GM18867 (cell line): Measurements from ENCODE around the gene SPDEF.

ENCODE experiments used
- ATAC-seq: cut with Tn5 transposase; IDR thresholded peaks from one replicate; pipeline ENCODE4 v1.9.1; 2021; ENCODE audit warnings: mild to moderate bottlenecking, moderate library complexity; ENCODE audit not compliant: unreplicated experiment

SPDEF gene

DNA sequence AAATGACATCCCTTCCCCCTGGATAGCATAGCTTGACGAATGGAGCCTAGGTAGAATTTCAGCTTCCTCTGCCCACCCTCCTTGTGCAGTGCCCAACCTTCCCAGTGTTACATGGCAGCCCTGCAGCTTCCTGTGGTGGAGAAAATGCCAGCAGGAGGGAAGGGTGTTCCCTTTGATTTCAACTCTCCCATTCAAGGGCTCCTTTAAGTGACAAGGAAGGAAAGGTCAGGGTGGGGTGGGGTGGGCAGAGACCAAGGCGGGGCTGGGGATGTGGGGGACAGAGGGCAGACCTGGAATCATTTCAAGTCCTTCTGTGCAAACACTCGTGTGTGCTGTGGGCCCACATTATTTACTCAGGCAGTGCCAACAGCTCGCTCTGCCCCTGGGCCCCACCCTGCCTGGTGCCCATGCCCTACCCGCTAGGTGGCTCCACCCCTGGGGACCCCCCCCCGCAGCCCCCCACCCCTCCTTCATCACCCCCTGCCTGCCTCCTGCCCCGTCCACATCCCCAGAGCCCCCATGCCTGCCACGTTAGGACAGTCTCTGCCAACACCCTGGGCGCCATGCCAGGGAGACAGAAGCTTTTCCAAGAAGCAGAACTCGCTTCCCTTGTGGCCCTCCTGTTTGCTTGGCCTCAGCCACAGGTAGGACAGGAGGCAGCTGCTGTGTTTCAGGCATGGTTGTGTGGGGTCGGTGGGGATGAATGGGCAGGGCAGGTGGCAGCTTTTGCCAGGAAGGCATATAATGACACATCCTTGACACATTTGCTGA, 9.4 kb downstream of the SPDEF start:
- ATAC-seq = no peak

DNA sequence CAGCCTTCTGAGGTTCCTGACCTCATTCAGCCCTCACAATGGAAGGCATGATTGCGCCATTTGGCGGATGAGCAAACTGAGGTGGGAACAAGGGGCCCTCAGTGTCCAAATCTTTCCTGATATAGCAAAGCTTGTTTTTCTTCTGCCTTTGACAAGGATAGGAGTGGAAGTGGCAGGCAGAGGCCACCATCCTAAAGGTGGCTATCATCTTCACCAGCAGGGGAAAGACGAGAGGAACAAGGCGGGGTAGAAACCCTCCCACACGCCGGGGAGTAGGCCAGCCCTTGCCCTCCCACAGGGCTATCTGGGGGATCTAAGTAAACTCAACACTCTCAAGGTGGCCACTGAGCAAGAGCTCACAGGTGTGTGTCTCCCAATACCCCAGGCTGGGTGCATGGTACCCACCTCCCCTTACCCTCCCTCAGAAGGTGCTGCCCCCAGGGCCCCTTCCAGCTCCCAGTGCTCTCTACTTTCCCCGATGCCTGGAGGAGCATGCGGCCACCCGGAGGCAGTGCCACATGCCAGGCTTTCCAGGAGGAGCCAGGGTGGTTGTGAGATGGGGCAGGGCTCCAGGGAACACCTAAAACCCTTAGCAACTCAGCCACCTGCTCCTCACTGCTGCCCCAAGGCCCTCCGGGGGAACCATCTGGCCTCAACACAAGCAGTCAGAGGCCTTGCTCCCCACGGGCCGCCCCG, 11.2 kb downstream of the SPDEF start:
- no peak for ATAC-seq

- no peak for ATAC-seq
These were observed 12.0 kb downstream of the SPDEF start for GRCh38 chr6:34544052-34544604.

DNA sequence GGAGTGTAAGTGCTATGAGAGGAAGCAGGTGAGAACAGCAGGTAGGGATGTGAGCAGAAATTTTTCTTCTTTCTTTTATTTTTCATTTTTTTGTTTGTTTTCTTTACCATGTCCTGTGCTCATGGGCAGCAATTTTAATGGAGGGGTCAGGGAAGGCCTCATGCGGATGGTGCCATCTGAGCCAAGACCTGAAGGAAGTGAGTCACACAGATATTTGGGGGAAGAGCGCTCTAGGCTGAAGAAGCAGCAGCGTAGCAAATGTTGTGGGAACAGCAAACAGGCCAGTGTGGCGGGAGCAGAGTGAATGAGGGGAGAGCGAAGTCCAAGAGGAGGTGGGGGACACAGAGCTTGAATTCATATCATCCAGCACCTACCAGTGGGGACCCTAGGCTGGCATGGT, 12.7 kb downstream of the SPDEF start:
- ATAC-seq = no peak

DNA sequence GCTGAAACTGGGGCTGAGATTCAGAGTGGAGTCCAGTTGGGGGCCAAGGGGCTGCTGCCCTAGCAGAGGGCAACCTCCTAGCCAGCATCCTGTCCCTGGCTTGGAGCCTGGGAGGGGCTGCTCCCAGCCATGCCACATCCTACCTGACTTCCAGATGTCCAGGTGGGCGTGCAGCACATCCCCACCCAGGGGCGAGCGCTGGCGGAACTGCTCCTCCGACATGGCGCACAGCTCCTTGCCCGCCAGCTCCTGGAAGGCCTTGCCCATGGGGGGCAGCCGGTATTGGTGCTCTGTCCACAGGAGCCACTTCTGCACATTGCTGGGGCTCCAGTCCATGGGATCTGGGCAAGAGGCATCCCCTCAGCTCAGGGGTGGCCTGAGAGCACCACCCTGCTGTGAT, 15.3 kb downstream of the SPDEF start:
- no peak for ATAC-seq

- no peak for ATAC-seq
These were observed 15.9 kb downstream of the SPDEF start for GRCh38 chr6:34540222-34540621.

GRCh38 chr6:34539181-34539580, 16.9 kb downstream of the SPDEF start:
- ATAC-seq = no peak

- ATAC-seq = no peak
These were observed 17.5 kb downstream of the SPDEF start for GRCh38 chr6:34538581-34538980.

- ATAC-seq = no peak
These were observed 18.1 kb downstream of the SPDEF start for GRCh38 chr6:34537922-34538550.

GRCh38 chr6:34536959-34537848, 18.9 kb downstream of the SPDEF start:
- no peak for ATAC-seq

- ATAC-seq = no peak
These were observed 19.7 kb downstream of the SPDEF start for GRCh38 chr6:34536251-34536958.

DNA sequence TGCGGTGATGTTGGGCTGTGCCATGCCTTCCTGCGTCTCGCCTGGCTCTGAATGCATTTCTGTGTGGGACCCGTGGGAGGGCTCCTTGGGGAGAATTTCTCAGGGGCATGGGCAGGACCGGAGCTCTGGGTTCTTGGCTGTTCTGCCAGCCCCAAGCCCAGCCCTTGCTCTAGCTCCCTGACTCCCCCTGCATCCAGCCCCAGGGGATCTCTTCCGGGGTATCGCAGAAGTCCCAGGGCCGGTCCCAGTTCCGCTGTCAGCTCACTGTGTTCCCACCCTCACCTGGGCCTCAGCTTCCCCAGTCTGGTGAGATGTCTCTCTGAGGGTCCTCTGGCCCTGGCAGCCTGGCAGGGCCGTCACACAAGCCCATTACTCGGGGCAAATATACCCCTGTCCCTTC, 20.5 kb downstream of the SPDEF start:
- ATAC-seq = no peak

DNA sequence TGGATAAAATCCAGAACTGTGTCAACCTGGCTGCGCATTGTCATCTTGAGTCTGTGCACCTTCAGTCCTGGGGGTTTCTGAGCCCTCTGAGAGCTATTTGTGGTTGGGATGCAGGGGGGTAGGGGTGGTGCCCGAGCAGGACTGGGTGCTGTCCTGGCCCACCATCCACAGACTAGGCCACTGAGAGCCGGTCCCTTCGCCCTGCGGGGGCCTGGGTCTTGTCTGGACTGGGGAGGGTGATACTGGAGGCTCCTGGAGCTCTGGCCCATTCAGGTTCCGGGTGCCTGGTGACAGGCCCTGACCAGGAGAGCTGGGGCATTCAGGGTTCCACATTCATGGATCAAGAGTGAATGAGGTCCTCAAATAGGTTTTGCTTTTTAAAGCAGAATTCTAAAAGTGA, 20.9 kb downstream of the SPDEF start:
- ATAC-seq = no peak

DNA sequence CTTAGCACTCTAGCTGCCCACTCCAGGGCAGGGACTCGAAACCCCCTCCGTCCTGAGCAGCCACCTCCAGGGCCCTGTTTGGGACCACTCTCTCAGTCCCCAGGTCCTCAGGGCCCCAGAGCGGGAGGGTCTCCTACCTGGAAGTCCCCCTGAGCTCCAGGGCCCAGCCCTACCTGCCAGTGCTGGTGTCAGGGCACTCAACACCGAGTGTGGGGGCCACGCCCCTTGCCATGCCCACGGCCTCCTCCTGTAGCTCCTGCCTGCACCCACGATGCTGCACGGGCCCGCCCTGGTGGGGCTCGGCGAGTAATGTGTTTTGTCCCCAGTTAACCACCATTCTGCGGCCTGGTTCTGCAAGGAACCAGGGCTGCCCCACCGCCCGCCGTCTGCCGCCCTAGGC, 21.5 kb downstream of the SPDEF start:
- no peak for ATAC-seq

GRCh38 chr6:34534146-34534545, 22.0 kb downstream of the SPDEF start:
- no peak for ATAC-seq

GRCh38 chr6:34532230-34532629, 23.9 kb downstream of the SPDEF start:
- no peak for ATAC-seq

- no peak for ATAC-seq
These were observed 24.4 kb downstream of the SPDEF start for GRCh38 chr6:34531580-34532201.

DNA sequence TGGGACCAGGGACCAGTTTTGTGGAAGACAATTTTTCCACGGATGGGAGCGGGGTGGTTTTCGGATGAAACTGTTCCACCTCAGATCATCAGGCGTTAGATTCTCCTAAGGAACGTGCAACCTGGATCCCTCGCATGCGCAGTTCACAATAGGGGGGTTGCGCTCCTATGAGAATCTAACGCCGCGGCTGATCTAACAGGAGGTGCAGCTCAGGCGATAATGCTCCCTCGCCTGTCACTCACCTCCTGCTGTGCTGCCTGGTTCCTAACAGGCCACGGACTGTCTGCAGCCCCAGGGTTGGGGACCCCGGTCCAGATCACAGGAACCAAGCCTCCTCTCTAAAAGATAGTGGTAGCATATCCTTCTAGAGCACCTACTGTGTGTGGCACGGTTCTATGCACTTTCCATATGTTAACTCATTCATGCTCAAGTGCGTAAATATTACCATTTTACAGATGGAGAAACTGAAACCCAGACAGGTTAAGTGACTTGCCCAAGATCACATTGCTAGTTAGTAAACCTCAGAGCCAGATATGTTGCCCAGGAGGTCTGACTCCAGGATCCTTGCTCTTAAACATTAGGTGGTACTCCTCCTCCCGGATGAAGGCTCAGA, 25.3 kb downstream of the SPDEF start:
- no peak for ATAC-seq

DNA sequence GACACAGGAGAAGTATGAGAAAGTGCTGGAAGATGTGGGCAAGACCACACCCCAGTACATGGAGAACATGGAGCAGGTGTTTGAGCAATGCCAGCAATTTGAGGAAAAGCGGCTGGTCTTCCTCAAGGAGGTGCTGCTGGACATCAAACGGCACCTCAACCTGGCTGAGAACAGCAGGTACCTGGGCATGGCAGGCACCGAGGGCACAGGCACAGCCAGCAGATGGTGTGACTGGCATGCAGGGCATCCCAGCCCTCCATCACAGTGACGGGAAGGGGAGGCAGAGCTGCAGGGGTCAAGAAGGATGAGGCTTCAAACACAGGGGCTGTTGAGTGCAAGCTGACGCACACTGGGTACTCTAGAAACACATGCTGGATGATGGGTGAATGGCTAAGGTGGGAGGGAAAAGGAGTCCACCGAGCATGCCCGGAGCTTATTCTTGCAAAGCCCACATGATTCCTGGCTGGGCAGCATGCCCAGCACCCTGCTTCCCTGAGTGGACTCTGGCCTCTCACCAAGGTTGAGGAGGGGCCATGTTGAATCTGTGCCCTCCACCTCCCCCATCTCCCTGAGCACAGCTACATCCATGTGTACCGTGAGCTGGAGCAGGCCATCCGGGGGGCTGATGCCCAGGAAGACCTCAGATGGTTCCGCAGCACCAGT, 26.3 kb downstream of the SPDEF start:
- ATAC-seq = no peak
